NCI-H2171 (cell line): ENCODE results near the gene RPL11.
"Not testable (repeated sequence)": the region's sequence is repeated elsewhere in the genome, so short reads cannot be mapped to it uniquely, and the experiment has no call there.

Source experiments
- DNase-seq: peaks from one replicate; lab custom pipeline; 2025; lab: John Stamatoyannopoulos, UW

The RPL11 gene

GRCh38 chr1:23732363-23733224 is 41.0 kb downstream of the RPL11 start:
- DNase-seq = no peak

- DNase-seq = not testable (repeated sequence)
These were observed 41.7 kb downstream of the RPL11 start for GRCh38 chr1:23733281-23733680.

- DNase-seq = no peak
These were observed 45.0 kb downstream of the RPL11 start for GRCh38 chr1:23736437-23737134.

GRCh38 chr1:23741609-23742008 is 50.0 kb downstream of the RPL11 start:
- no peak for DNase-seq

- peak; percentile 68 for DNase-seq
These were observed 51.2 kb downstream of the RPL11 start for GRCh38 chr1:23742670-23743286.

DNA sequence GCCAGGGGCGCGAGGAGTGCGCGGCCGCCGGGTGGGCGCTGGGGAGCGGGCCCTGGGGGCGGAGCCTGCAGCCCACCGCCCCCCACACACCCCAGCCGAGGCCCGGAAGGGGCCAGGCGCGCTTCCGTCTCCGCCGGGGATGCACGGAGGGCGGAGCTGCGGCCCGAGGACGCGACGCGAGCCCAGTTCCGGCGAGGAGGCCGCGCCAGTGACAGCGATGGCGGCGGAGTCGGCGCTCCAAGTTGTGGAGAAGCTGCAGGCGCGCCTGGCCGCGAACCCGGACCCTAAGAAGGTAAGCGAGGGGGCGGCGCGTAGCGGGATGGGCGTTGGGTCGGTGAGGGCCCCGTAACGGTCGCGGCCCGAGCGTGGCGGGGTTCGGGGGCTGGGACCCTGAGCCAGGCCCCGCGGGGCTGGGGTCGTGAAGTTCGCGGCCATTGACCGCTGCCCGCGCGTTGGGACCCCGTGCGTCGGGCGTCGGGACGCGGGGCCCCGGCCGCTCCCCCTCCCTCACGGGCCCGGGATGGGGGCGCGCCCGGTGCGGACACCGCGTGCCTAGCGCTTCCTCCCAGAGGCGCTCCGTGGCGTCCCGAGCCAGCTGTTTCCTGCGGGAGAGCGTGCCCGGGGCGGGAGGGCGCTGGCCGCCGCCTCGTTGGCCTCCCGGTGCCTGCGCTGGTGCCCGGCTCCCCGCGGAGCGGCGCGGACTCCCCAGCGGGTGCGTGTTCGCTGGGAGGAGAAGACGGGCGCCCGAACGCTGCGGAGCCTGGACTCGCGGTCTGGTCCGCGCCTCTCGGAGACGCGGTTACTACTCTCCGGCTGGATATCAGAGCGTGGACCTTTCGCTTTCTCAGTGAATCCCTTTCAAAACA is 51.9 kb downstream of the RPL11 start, which contains the start of gene ELOA:
Gene ELOA, plus strand, starts transcription at position 185 of the 866 bp plus-strand sequence. Its CDS starts 33 bp downstream, at position 218.
- DNase-seq = peak; percentile 87

DNA sequence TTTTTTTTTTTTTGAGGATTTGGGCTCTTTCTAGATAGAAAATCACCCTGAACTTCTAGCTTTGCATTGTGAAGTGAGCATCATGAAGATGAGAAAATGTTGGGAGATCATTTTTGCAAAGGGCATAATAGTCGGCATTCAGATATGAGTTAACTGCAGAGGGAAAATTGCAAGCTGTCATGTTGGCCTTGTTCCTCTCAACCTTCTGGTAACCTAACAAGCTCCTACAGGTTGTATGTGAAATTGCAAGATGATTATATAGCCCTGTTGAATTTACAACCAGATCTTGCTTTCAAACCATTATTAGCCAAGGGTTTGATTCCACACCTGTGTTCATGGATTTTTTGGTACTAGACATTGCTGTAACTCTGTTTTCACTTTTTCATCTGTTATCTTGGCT is 53.9 kb downstream of the RPL11 start:
- DNase-seq = peak; percentile 19
